B cell (primary cell): ENCODE results near the gene PMPCA. TPM values are rescaled to one million over a fixed set of nuclear protein-coding genes. Genes with fewer than 3 reads are reported as not detected.

Experiments used
- ATAC-seq: fragments of 200-7000 bp; cut with Tn5 transposase; one replicate; pipeline ENCODE4 v1.10.0; 2021; ENCODE audit warnings: low read depth, mild to moderate bottlenecking, moderate number of reproducible peaks, moderate library complexity
- CTCF ChIA-PET: fragments of 350-600 bp; sonication (Branson Sonifier 250); formaldehyde crosslinking; loops from one replicate; lab custom pipeline; 2021; ENCODE audit warnings: antibody characterized with exemption, inconsistent platforms; lab: Charles Lee
- POLR2A ChIA-PET: fragments of 350-600 bp; sonication (Branson Sonifier 250); formaldehyde crosslinking; loops from one replicate; lab custom pipeline; 2021; ENCODE audit warnings: antibody characterized with exemption; lab: Charles Lee
- DNase-seq: peaks from one replicate; pipeline ENCODE4 v3.0.0; 2013
- H2AFZ ChIP-seq: 2 replicates; pipeline ENCODE4 v1.6.1; 2012; ENCODE audit warnings: mild to moderate bottlenecking, low read depth, low read length; ENCODE audit not compliant: insufficient read depth, poor library complexity, severe bottlenecking
- H3K27ac ChIP-seq, 2 donors: 1 replicate in 1 of 2; 2 replicates in 1 of 2; pipeline ENCODE4 v1.5.1; 2012 to 2013; ENCODE audit warnings: low read length in 2 of 2, mild to moderate bottlenecking in 2 of 2, moderate library complexity in 1 of 2
- H3K27me3 ChIP-seq, 4 experiments: fragments of 200-600 bp in 1 of 4; sonication (generic) in 1 of 4; replicated peaks in 1 of 4; 1 replicate in 2 of 4; 2 replicates in 2 of 4; pipeline versions ENCODE4 v1.6.1 to v1.7.0; 2013 to 2016; ENCODE audit warnings: low read length in 3 of 4, mild to moderate bottlenecking in 2 of 4, mixed read lengths in 1 of 4, moderate library complexity in 1 of 4; ENCODE audit not compliant: insufficient read depth in 4 of 4, control insufficient read depth in 3 of 4; ENCODE audit errors: control extremely low read depth in 1 of 4
- H3K36me3 ChIP-seq, 2 experiments: replicated peaks in 1 of 2; 1 replicate in 1 of 2; 2 replicates in 1 of 2; pipeline versions ENCODE4 v1.6.1 to v1.7.1; 2013; ENCODE audit warnings: low read length in 1 of 2; ENCODE audit not compliant: insufficient read depth in 2 of 2, control insufficient read depth in 1 of 2; ENCODE audit errors: control extremely low read depth in 1 of 2, extremely low read depth in 1 of 2
- H3K4me1 ChIP-seq, 2 donors: fragments of 200-600 bp in 1 of 2; sonication (generic) in 1 of 2; 1 replicate in 1 of 2; 2 replicates in 1 of 2; pipeline versions ENCODE4 v1.5.1 to v1.6.1; 2013 to 2017; ENCODE audit warnings: low read length in 2 of 2; ENCODE audit not compliant: control insufficient read depth in 2 of 2, insufficient read depth in 2 of 2
- H3K4me2 ChIP-seq: replicated peaks from 2 replicates; pipeline ENCODE3; 2012; ENCODE audit warnings: mild to moderate bottlenecking, low read depth, low read length; ENCODE audit not compliant: poor library complexity, severe bottlenecking
- H3K4me3 ChIP-seq, 5 experiments: fragments of 200-600 bp in 1 of 5; sonication (generic) in 1 of 5; 1 replicate in 3 of 5; 2 replicates in 2 of 5; pipeline versions ENCODE4 v1.5.1 to v1.7.0; 2011 to 2016; ENCODE audit warnings: low read length in 4 of 5, mild to moderate bottlenecking in 4 of 5, low read depth in 2 of 5, control low read depth in 1 of 5, moderate library complexity in 1 of 5; ENCODE audit not compliant: insufficient read depth in 1 of 5; ENCODE audit errors: control extremely low read depth in 1 of 5, extremely low read depth in 1 of 5
- H3K79me2 ChIP-seq: fragments of 200-600 bp; sonication (generic); one replicate; pipeline ENCODE4 v1.6.0; 2016; ENCODE audit warnings: low read length; ENCODE audit not compliant: control insufficient read depth, insufficient read depth
- H3K9ac ChIP-seq: fragments of 200-600 bp; sonication (generic); 2 replicates; pipeline ENCODE4 v1.6.1; 2017; ENCODE audit warnings: mild to moderate bottlenecking, low read length, moderate library complexity
- H3K9me3 ChIP-seq, 3 donors: one replicate each; pipeline versions ENCODE4 v1.6.1 to v1.7.1; 2013; ENCODE audit warnings: low read length in 2 of 3; ENCODE audit not compliant: control insufficient read depth in 2 of 3, insufficient read depth in 1 of 3; ENCODE audit errors: control extremely low read depth in 1 of 3
- H4K20me1 ChIP-seq: 2 replicates; pipeline ENCODE4 v1.6.0; 2012; ENCODE audit warnings: mild to moderate bottlenecking, low read length; ENCODE audit not compliant: insufficient read depth, control insufficient read depth, poor library complexity, severe bottlenecking
- H3K27ac Mint-ChIP-seq: one replicate; pipeline ENCODE4 v1.8.0; 2021; ENCODE audit warnings: mixed read lengths
- H3K27me3 Mint-ChIP-seq: one replicate; pipeline ENCODE4 v1.8.0; 2021; ENCODE audit warnings: mixed read lengths
- H3K4me1 Mint-ChIP-seq: one replicate; pipeline ENCODE4 v1.8.0; 2021; ENCODE audit warnings: mixed read lengths
- H3K4me3 Mint-ChIP-seq: one replicate; pipeline ENCODE4 v1.8.0; 2021; ENCODE audit warnings: mixed read lengths
- H3K9me3 Mint-ChIP-seq: one replicate; pipeline ENCODE4 v1.8.0; 2022; ENCODE audit warnings: mixed read lengths; ENCODE audit not compliant: insufficient read depth
- CTCF ChIP-seq: fragments of 200-600 bp; IDR thresholded peaks from one replicate; pipeline ENCODE4 v1.8.0; 2022; ENCODE audit warnings: antibody characterized with exemption, mild to moderate bottlenecking
- EZH2 ChIP-seq: IDR thresholded peaks from 2 replicates; pipeline ENCODE4 v1.6.1; 2012; ENCODE audit warnings: borderline replicate concordance, low read depth, mild to moderate bottlenecking, moderate library complexity, low read length; ENCODE audit not compliant: insufficient read depth, poor library complexity, severe bottlenecking
- WGBS: methylation state at CpG from one replicate; pipeline ENCODE4 v1.1.5; 2013; ENCODE audit warnings: missing lambda C conversion rate; ENCODE audit not compliant: insufficient coverage; 5-methylcytosine and 5-hydroxymethylcytosine counted together
- intact Hi-C: fragments of 100-400 bp; cut with micrococcal nuclease; formaldehyde crosslinking; loops from one replicate; pipeline ENCODE4 v1.10.0; 2022
- polyA plus RNA-seq: library from polyadenylated mRNA; depleted of rRNA; stranded (reverse); fragments of >200 nt; gene quantifications from 2 replicates; pipeline ENCODE4 v1.2.3, GENCODE V29; 2012
- total RNA-seq, 2 donors: library from RNA; stranded (reverse); fragments of 120-200 nt in 1 of 2; gene quantifications; 1 replicate in 1 of 2; 2 replicates in 1 of 2; pipeline versions ENCODE4 v1.2.3 to v1.2.4, GENCODE V29; 2013 to 2022

Gene PMPCA
- total and polyA plus RNA-seq, 2 donors (not counting 1 experiment from before 2014, with no cell fraction given) = 64.4 to 72.2 TPM

DNA sequence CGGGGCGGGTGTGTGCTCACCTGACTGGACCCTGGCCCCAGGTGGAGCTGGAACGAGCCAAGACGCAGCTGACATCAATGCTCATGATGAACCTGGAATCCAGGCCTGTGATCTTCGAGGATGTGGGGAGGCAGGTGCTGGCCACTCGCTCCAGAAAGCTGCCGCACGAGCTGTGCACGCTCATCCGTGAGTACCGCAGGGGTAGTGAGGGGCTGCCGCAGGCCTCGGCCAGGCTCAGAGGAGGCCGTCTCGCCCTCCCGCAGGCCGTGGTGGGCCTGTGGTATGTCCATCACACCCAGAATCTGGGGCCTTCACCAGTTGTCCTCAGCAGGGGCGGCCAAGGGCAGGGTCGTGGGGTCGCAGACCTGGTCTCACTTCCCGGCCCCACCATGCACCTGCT is 11.3 kb downstream of the PMPCA start:
- Histone ChIP-seq H3K27me3 (no peaks in the 10 kb centered on the region), H3K4me3 (no peak overlapping the region), H3K36me3 (peaks cover 0 to 61% of the 10 kb centered on the region in 2 experiments), H4K20me1 (no peaks in the 10 kb centered on the region), H3K9me3 (no peaks in the 10 kb centered on the region), H3K4me2 (no peak overlapping the region), H3K4me1 (no peaks in the 10 kb centered on the region), H3K9ac (no peak overlapping the region), H2AFZ (no peak overlapping the region), H3K79me2 (no peaks in the 10 kb centered on the region), H3K27ac (no peak overlapping the region)
- CTCF ChIA-PET = interaction anchor here (0.6 kb wide), 1 partner anchor 441 kb away, joined by 3 read pairs; no protein-coding TSS in a partner anchor
- intact Hi-C loops = no loop called here
- Mint-ChIP-seq H3K4me3 (no peak overlapping the region), H3K9me3 (no peaks in the 10 kb centered on the region), H3K27ac (no peak overlapping the region), H3K4me1 (no peaks in the 10 kb centered on the region), H3K27me3 (no peaks in the 10 kb centered on the region)
- WGBS = 95% methylated on average over 20 of the region's 21 CpGs
- ATAC-seq (no peak), DNase-seq (no peak)
- TF ChIP-seq CTCF (no peak), EZH2 (no peak)
- POLR2A ChIA-PET = no interaction called here

GRCh38 chr9:136422876-136423275 is 12.4 kb downstream of the PMPCA start:
- Mint-ChIP-seq H3K27me3 (no peaks in the 10 kb centered on the region), H3K9me3 (no peaks in the 10 kb centered on the region), H3K4me3 (no peak overlapping the region), H3K4me1 (no peaks in the 10 kb centered on the region), H3K27ac (no peak overlapping the region)
- CTCF ChIA-PET = no interaction called here
- DNase-seq (no peak), ATAC-seq (no peak)
- no peaks in the 10 kb centered on the region for H4K20me1 ChIP-seq
- TF ChIP-seq CTCF (no peak), EZH2 (no peak)
- no peaks in the 10 kb centered on the region for H3K27me3 ChIP-seq
- H3K4me1 ChIP-seq = no peaks in the 10 kb centered on the region
- no peak overlapping the region for H3K4me2 ChIP-seq
- no peak overlapping the region for H3K9ac ChIP-seq
- no peak overlapping the region for H3K27ac ChIP-seq
- H3K9me3 ChIP-seq = no peaks in the 10 kb centered on the region
- intact Hi-C loops = no loop called here
- POLR2A ChIA-PET = no interaction called here
- 97% methylated on average over 26 of the region's 26 CpGs for WGBS
- no peaks in the 10 kb centered on the region for H3K79me2 ChIP-seq
- H2AFZ ChIP-seq = no peak overlapping the region
- H3K36me3 ChIP-seq = peaks cover 0 to 55% of the 10 kb centered on the region in 2 experiments
- H3K4me3 ChIP-seq = no peak overlapping the region
